Colonic mucosa (tissue), 4 donors: ENCODE results near the gene TLCD2. TPM values are rescaled to one million over a fixed set of nuclear protein-coding genes. Genes with fewer than 3 reads are reported as not detected.
"Not testable (repeated sequence)": the region's sequence is repeated elsewhere in the genome, so short reads cannot be mapped to it uniquely, and the experiment has no call there.

ENCODE experiments used
- DNase-seq: peaks from one replicate; pipeline ENCODE4 v3.0.0-alpha.2; 2020
- H3K27ac ChIP-seq: fragments of 200-600 bp; one replicate; pipeline ENCODE4 v1.8.0; 2021
- H3K27me3 ChIP-seq: fragments of 200-600 bp; one replicate; pipeline ENCODE4 v1.8.0; 2021
- H3K36me3 ChIP-seq: fragments of 200-600 bp; one replicate; pipeline ENCODE4 v1.8.0; 2021
- H3K4me1 ChIP-seq: fragments of 200-600 bp; one replicate; pipeline ENCODE4 v1.8.0; 2021; ENCODE audit warnings: mild to moderate bottlenecking
- H3K4me3 ChIP-seq: fragments of 200-600 bp; one replicate; pipeline ENCODE4 v1.8.0; 2021
- H3K9ac ChIP-seq, 2 donors: one replicate each; pipeline ENCODE4 v1.7.0; 2013; ENCODE audit warnings: control low read depth in 2 of 2, low read depth in 2 of 2, low read length in 2 of 2
- H3K9me3 ChIP-seq: fragments of 200-600 bp; one replicate; pipeline ENCODE4 v1.8.0; 2021
- intact Hi-C: fragments of 100-400 bp; cut with DNase I; formaldehyde crosslinking; loops from one replicate; pipeline ENCODE4 v1.14.1; 2022
- total RNA-seq, 2 donors: library from RNA; stranded (reverse); fragmentation: NEBNext Ultra II Directional in 1 of 2; extraction: Animal tissue kit (Norgen Biotek cat#: 25700) in 1 of 2; gene quantifications; one replicate each; pipeline ENCODE4 v1.2.1, GENCODE V29; 2021
- TF ChIP-seq, protein P1 (sequence below): fragments of 200-600 bp; IDR thresholded peaks from one replicate; pipeline ENCODE4 v1.8.0; 2022; ENCODE audit warnings: antibody characterized with exemption, mild to moderate bottlenecking
- donor health status: healthy.
- donor health status: DM: no; HTN: no; CAD: no.
- donor health status: DM: no; HTN: no; CAD: no.

The TLCD2 gene
- total RNA-seq, 2 donors from 2014 or later = 30.2 to 32.6 TPM

DNA sequence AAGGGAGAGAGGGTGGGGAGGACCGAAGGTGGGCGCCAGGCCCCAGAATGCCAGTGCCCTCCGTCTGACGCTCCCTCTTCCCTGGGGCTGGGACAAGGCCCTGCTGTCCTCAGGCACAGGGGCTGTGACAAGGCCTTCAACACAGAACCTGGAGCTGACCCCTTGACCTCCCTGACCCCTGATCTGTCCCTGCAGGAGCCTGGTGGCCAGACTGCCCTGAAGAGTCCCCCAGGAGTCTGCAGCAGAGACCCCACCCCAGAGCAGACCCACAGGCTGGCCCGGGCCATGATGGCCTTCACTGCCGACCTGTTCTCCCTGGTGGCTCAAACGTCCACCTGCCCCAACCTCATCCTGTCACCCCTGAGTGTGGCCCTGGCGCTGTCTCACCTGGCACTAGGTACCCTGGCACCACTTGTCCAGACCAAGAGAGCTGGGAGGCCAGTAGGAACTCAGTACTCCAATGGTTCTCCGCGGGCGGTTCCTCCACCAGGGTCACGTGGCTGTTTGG is 35.4 kb upstream of the TLCD2 start:
- H3K27me3 ChIP-seq = no peaks in the 10 kb centered on the region
- TF ChIP-seq, protein P1, sequence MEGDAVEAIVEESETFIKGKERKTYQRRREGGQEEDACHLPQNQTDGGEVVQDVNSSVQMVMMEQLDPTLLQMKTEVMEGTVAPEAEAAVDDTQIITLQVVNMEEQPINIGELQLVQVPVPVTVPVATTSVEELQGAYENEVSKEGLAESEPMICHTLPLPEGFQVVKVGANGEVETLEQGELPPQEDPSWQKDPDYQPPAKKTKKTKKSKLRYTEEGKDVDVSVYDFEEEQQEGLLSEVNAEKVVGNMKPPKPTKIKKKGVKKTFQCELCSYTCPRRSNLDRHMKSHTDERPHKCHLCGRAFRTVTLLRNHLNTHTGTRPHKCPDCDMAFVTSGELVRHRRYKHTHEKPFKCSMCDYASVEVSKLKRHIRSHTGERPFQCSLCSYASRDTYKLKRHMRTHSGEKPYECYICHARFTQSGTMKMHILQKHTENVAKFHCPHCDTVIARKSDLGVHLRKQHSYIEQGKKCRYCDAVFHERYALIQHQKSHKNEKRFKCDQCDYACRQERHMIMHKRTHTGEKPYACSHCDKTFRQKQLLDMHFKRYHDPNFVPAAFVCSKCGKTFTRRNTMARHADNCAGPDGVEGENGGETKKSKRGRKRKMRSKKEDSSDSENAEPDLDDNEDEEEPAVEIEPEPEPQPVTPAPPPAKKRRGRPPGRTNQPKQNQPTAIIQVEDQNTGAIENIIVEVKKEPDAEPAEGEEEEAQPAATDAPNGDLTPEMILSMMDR = no peak
- H3K27ac ChIP-seq = no peak overlapping the region
- no peak overlapping the region for H3K9ac ChIP-seq
- H3K4me1 ChIP-seq = peaks cover 4% of the 10 kb centered on the region
- no peaks in the 10 kb centered on the region for H3K36me3 ChIP-seq
- DNase-seq = no peak
- intact Hi-C loops = no loop called here
- no peak overlapping the region for H3K4me3 ChIP-seq
- H3K9me3 ChIP-seq = no peaks in the 10 kb centered on the region

DNA sequence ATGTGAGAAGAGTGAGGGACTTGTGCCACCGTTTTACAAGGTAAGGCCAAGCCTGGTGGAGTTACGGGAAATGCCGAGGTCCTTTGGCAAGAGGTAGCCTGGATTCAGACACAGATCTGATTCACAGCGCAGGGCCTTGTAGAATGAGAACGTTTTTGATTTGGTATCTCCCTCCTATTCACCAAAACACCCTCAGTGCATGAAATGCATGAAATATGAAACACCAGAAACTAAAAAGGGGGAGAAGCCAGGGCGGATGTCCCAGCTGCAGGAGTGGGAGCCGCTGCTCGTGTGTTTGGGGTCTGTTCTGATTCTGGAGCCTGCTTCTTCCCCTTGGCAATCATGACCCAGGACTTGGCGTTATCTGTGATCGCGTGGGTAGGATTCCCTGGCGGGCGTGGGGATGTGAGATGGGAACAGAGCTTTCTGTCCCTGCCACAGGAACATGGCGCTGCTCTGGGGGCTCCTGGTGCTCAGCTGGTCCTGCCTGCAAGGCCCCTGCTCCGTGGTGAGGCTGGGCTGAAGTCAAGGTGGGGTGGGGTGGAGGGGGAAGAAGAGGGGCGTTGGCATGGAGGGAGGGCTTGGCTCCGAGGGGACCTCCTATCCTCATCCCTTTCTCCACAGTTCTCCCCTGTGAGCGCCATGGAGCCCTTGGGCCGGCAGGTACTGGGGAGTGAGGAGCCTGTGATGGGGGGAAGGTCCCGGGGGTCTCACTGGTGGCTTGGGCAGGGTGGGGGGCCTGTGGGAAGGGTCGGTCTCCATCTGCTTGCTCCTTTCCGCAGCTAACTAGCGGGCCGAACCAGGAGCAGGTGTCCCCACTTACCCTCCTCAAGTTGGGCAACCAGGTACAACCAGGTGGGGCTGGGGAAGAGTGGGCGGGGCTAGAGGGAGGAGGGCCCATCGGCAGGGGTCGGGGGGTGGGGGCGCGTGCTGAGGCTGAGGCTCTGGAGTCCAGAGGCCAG is 34.7 kb upstream of the TLCD2 start:
- Histone ChIP-seq H3K4me1 (peaks cover 4% of the 10 kb centered on the region), H3K9me3 (no peaks in the 10 kb centered on the region), H3K9ac (no peak overlapping the region), H3K27ac (no peak overlapping the region), H3K4me3 (no peak overlapping the region), H3K27me3 (no peaks in the 10 kb centered on the region), H3K36me3 (no peaks in the 10 kb centered on the region)
- TF ChIP-seq, protein P1 = no peak
- no peak for DNase-seq
- intact Hi-C loops = no loop called here

DNA sequence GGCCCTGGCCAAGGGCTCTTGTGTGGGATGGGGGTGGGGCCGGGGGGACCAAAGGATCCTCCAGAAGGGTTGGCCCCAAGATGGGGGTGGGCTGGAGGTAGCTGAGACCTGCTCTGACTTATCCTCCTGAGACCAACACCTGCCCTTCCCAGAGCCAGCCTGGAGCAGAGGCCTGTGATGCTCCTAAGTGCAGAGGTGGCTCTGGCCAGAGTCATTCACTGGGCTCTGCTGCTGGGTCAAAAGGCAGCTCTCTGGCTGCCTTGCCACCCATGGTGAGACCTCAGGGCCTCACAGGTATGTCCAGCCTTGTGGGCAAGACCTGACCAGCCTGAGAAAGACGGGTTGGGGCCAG is 32.9 kb upstream of the TLCD2 start:
- H3K27ac ChIP-seq = no peak overlapping the region
- H3K9me3 ChIP-seq = no peaks in the 10 kb centered on the region
- no peaks in the 10 kb centered on the region for H3K36me3 ChIP-seq
- intact Hi-C loops = no loop called here
- H3K4me1 ChIP-seq = peaks cover 4% of the 10 kb centered on the region
- H3K9ac ChIP-seq = no peak overlapping the region
- TF ChIP-seq, protein P1 = no peak
- no peak overlapping the region for H3K4me3 ChIP-seq
- H3K27me3 ChIP-seq = no peaks in the 10 kb centered on the region
- no peak for DNase-seq

DNA sequence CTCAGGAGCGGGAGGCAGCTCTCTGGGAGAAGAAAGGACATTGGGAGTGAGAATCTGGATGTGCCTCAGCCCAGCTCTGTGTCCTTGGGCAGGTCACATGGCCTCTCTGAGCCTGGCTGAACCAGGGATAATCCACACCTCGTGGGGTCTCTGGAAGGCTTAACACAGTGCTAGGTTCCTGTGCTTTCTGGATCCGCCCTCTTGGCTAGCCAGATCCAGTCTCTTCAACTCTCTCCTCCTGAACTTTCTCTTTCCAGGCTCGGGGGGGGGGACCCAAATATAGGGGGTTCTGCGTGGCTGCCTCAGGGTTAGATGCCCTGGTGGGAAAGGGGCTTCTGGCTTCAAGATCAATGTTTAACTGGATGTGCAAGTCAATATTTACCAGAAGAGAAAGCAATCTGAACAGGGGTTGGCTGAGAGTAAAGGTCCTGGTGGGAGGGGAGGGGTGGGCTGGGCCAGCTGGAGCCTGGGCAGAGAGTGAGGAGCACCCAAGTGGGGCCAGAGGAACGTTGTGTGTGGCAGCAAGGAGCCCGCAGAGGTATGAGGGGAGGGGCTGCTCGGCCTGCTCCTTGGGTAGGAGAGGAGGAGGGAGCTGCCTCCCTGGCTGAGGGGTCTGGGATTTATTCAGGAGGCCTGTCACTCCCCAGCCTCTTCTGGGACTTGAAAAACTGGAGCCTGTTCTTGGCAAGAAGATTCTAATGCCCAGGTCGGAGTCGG is 32.4 kb upstream of the TLCD2 start, which contains the start of gene SERPINF2:
TSS of gene SERPINF2 (plus strand) at position 501 of the 717 bp plus-strand sequence. CDS start 2,125 bp downstream, outside the sequence.
- intact Hi-C loops = no loop called here
- Histone ChIP-seq H3K9me3 (no peaks in the 10 kb centered on the region), H3K4me1 (peaks cover 4% of the 10 kb centered on the region), H3K36me3 (no peaks in the 10 kb centered on the region), H3K9ac (no peak within 1 kb of the TSS), H3K4me3 (no peak within 1 kb of the TSS), H3K27ac (no peak within 1 kb of the TSS), H3K27me3 (no peaks in the 10 kb centered on the region)
- no peak for DNase-seq
- TF ChIP-seq, protein P1 = no peak

DNA sequence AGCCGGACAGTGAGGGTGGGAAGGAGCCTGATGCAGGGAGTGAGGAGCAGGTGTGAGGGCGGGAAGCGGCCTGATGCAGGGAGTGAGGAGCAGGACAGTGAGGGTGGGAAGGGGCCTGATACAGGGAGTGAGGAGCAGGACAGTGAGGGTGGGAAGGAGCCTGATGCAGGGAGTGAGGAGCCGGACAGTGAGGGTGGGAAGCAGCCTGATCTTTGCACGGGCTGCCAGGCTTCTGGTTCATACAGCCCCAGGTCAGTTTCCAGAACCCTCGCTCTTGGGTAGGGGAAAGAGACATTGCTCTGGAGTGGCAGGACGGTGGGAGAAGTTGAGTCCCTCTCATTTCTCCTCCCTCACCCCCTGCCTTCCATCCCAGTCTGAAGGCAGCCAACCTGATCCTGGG is 31.7 kb upstream of the TLCD2 start:
- H3K27ac ChIP-seq, H3K9ac ChIP-seq, H3K27me3 ChIP-seq, H3K36me3 ChIP-seq, intact Hi-C loops, H3K4me3 ChIP-seq, H3K9me3 ChIP-seq, H3K4me1 ChIP-seq, DNase-seq: not testable (repeated sequence)
